ENCODE data around the gene RAB3IL1.
"Not testable (repeated sequence)": the region's sequence is repeated elsewhere in the genome, so short reads cannot be mapped to it uniquely, and the experiment has no call there.

RAB3IL1 gene

GRCh38 chr11:61957021-61957770, 39.8 kb upstream of the RAB3IL1 start:
- H3K4me3 ChIP-seq (ENCODE audit: low read depth, low read length), result no peak overlapping the region
- no peak for DNase-seq (ENCODE audit: low read depth)
- TF ChIP-seq CTCF (conservative IDR thresholded peaks at IDR 0.05; ENCODE audit: low read depth, low read length), result no peak

GRCh38 chr11:61956191-61957020, 39.0 kb upstream of the RAB3IL1 start:
- peak overlapping the region; percentile 56 for H3K4me3 ChIP-seq (ENCODE audit: low read depth, low read length)
- no peak for TF ChIP-seq CTCF (conservative IDR thresholded peaks at IDR 0.05; ENCODE audit: low read depth, low read length)
- no peak for DNase-seq (ENCODE audit: low read depth)

GRCh38 chr11:61955422-61956135, 38.2 kb upstream of the RAB3IL1 start:
- peak overlapping the region; percentile 56 for H3K4me3 ChIP-seq (ENCODE audit: low read depth, low read length)
- no peak for TF ChIP-seq CTCF (conservative IDR thresholded peaks at IDR 0.05; ENCODE audit: low read depth, low read length)
- peak; percentile 47 for DNase-seq (ENCODE audit: low read depth)

GRCh38 chr11:61954851-61955421, 37.6 kb upstream of the RAB3IL1 start:
- peak; percentile 37 for TF ChIP-seq CTCF (conservative IDR thresholded peaks at IDR 0.05; ENCODE audit: low read depth, low read length)
- DNase-seq (ENCODE audit: low read depth), result peak; percentile 92
- H3K4me3 ChIP-seq (ENCODE audit: low read depth, low read length), result peak overlapping the region; percentile 56

DNA sequence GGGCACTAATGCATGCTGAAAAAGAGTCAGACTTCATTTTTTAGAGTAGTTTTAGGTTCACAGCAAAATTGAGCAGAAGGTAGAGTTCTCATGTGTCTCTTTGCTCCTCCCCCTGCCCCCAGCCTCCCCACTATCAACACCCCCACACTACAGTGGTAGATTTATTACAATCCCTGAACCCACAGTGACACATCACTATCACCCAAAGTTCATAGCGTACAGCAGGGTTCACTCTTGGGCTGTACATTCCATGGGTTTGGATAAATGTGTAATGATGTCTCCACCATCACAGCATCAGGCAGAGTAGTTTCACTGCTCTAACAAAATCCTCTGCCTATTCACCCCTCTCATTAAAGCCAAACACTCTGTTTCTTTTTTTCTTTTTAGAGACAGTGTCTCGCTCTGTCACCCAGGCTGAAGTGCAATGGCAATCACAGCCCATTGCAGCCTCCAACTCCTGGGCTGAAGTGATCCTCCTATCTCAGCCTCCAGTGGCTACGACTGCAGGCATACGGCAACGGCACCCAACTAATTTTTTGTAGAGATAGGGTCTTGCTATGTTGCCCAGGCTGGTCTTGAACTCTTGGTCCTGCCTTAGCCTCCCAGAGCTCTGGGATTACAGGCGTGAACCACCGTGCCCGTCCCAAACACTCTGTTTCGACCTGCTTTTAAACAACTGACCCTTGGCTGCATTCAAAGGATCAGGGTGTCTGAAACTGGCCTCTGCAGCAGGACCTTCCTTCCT, 36.9 kb upstream of the RAB3IL1 start:
- DNase-seq (ENCODE audit: low read depth), result no peak
- no peak for TF ChIP-seq CTCF (conservative IDR thresholded peaks at IDR 0.05; ENCODE audit: low read depth, low read length)
- H3K4me3 ChIP-seq (ENCODE audit: low read depth, low read length), result peak overlapping the region; percentile 56

DNA sequence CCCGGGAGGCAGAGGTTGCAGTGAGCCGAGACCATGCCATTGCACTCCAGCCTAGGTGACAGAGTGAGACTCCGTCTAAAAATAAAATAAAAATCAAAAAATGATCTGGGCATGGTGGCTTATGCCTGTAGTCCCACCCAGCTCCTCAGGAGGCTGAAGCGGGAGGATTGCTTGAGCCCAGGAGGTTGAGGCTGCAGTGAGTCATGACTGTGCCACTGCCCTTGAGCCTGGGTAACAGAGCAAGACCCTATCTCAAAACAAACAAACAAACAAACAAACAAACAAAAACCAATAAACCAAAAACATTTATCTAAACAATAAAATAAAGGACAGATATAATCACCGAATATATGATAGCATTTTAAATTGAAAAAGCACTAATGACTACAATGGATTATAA, 36.3 kb upstream of the RAB3IL1 start:
- not testable (repeated sequence) for H3K4me3 ChIP-seq (ENCODE audit: low read depth, low read length); DNase-seq (ENCODE audit: low read depth)

Data from choroid plexus epithelial cell (primary cell).